Right lobe of liver (tissue), 4 donors: ENCODE measurements around the gene NR1D2.

Experiments
- CTCF ChIP-seq, 4 donors: fragments of 200-600 bp in 3 of 4; fragments of 450-650 bp in 1 of 4; IDR thresholded peaks; one replicate each; pipeline versions ENCODE4 v1.5.1 to v1.8.0; 2016 to 2022; ENCODE audit warnings: antibody characterized with exemption in 4 of 4, mild to moderate bottlenecking in 2 of 4
- POLR2A ChIP-seq: fragments of 450-650 bp; IDR thresholded peaks from one replicate; pipeline ENCODE4 v1.6.1; 2017; ENCODE audit warnings: antibody characterized with exemption, mild to moderate bottlenecking
- donor health status: DM: no; HTN: no; CAD: no.
- donor health status: DM: no; HTN: no; CAD: no.
- donor health status: DM: no; HTN: yes; CAD: no.

GRCh38 chr3:23923786-23924185, 21.3 kb upstream of the NR1D2 start:
- no peak for TF ChIP-seq CTCF (IDR thresholded peaks at IDR 0.05)
- TF ChIP-seq POLR2A = no peak
